Measurements from ENCODE around the gene GCHFR.

GCHFR gene

GRCh38 chr15:40793216-40793989 lies 29.5 kb downstream of the GCHFR start (continued):
- no peak for TF ChIP-seq ZNF114 (tag by site-specific recombination; IDR thresholded peaks at IDR 0.05)

- Histone ChIP-seq H3K36me3 (ENCODE audit: control insufficient read depth in 2 of 2, insufficient read depth in 1 of 2, low read length in 2 of 2) (peaks cover 0 to 2% of the 10 kb centered on the region in 2 experiments; a peak in 2 of 3 replicates), H3K27ac (ENCODE audit: extremely low read depth, low read depth, low read length) (no peak overlapping the region), H3K9me3 (ENCODE audit: control insufficient read depth, insufficient read depth, low read depth, low read length) (no peaks in the 10 kb centered on the region), H3K4me1 (ENCODE audit: control insufficient read depth, insufficient read depth, low read length) (no peaks in the 10 kb centered on the region; the same call in 1 of the 2 replicates), H3K4me3 (ENCODE audit: low read depth, low read length) (no peak overlapping the region)
- no peak for TF ChIP-seq INSM2 (tag by site-specific recombination; IDR thresholded peaks at IDR 0.05)
- no peak for TF ChIP-seq AEBP2 (tag by site-specific recombination; IDR thresholded peaks at IDR 0.05; ENCODE audit: borderline replicate concordance)
- no peak for TF ChIP-seq ZNF560 (tag by site-specific recombination; IDR thresholded peaks at IDR 0.05; ENCODE audit: borderline replicate concordance)
- TF ChIP-seq KLF7 (tag by site-specific recombination; IDR thresholded peaks at IDR 0.05; ENCODE audit: borderline replicate concordance) = no peak
- TF ChIP-seq ZNF16 (tag by site-specific recombination; IDR thresholded peaks at IDR 0.05; ENCODE audit: low read depth) = no peak
- TF ChIP-seq ZNF221 (tag by site-specific recombination; IDR thresholded peaks at IDR 0.05; ENCODE audit: borderline replicate concordance) = no peak
- no peak for TF ChIP-seq SP2 (tag by site-specific recombination; IDR thresholded peaks at IDR 0.05)
- TF ChIP-seq SCRT2 (tag by site-specific recombination; IDR thresholded peaks at IDR 0.05) = no peak
- no peak for TF ChIP-seq ELK4 (IDR thresholded peaks at IDR 0.05; ENCODE audit: borderline replicate concordance, low read depth, low read length)
- no peak for TF ChIP-seq ZSCAN16 (tag by site-specific recombination; IDR thresholded peaks at IDR 0.05)
- no peak for TF ChIP-seq ZNF561 (tag by site-specific recombination; IDR thresholded peaks at IDR 0.05; ENCODE audit: borderline replicate concordance)
- TF ChIP-seq ZBTB44 (tag by site-specific recombination; IDR thresholded peaks at IDR 0.05) = no peak
- TF ChIP-seq ZBTB1 (tag by site-specific recombination; IDR thresholded peaks at IDR 0.05) = no peak
- TF ChIP-seq CTCF (tag by site-specific recombination; IDR thresholded peaks at IDR 0.05) = no peak
- TF ChIP-seq HOXD13 (CRISPR knock-in tag; IDR thresholded peaks at IDR 0.05; ENCODE audit: borderline replicate concordance) = no peak
- no peak for TF ChIP-seq ZNF341 (tag by site-specific recombination; IDR thresholded peaks at IDR 0.05; ENCODE audit: low read depth)
- no peak for TF ChIP-seq ZSCAN4 (tag by site-specific recombination; IDR thresholded peaks at IDR 0.05)
- TF ChIP-seq ZNF266 (tag by site-specific recombination; IDR thresholded peaks at IDR 0.05; ENCODE audit: low read depth) = no peak
- ChIA-PET CTCF (interaction anchor here (0.6 to 1.2 kb wide), 3 partner anchors 28 to 528 kb away, joined by 3 read pairs; no protein-coding TSS in a partner anchor), POLR2A (no interaction called here)
These were observed 32.2 kb downstream of the GCHFR start for GRCh38 chr15:40796041-40796440.

All from HEK293 (cell line).